Mesenchymal stem cell (in vitro differentiated cells and primary cell): Measurements from ENCODE around the gene NHLH1. TPM values are rescaled to one million over a fixed set of nuclear protein-coding genes. Genes with fewer than 3 reads are reported as not detected.

Experiments used
- DNase-seq: peaks from one replicate; pipeline ENCODE4 v3.0.0-alpha.2; 2013
- H2AFZ ChIP-seq: one replicate; pipeline ENCODE4 v1.6.1; 2013; ENCODE audit warnings: low read depth, mild to moderate bottlenecking, control low read depth, inconsistent platforms, low read length, moderate library complexity
- H2AK5ac ChIP-seq: 2 replicates; pipeline ENCODE4 v1.6.1; 2013; ENCODE audit warnings: low read length, moderate library complexity, mild to moderate bottlenecking, inconsistent platforms; ENCODE audit not compliant: severe bottlenecking
- H2BK120ac ChIP-seq: one replicate; pipeline ENCODE4 v1.6.1; 2013; ENCODE audit warnings: low read depth, mild to moderate bottlenecking, inconsistent platforms, low read length, moderate library complexity
- H2BK12ac ChIP-seq, 2 experiments: one replicate each; pipeline ENCODE4 v1.6.1; 2013; ENCODE audit warnings: inconsistent platforms in 2 of 2, low read length in 2 of 2, mild to moderate bottlenecking in 2 of 2, moderate library complexity in 2 of 2, control low read depth in 1 of 2
- H2BK15ac ChIP-seq: one replicate; pipeline ENCODE4 v1.6.1; 2013; ENCODE audit warnings: mild to moderate bottlenecking, low read depth, inconsistent platforms; ENCODE audit not compliant: poor library complexity, severe bottlenecking
- H2BK5ac ChIP-seq: 2 replicates; pipeline ENCODE4 v1.6.1; 2013; ENCODE audit warnings: low read depth, mild to moderate bottlenecking, low read length, control low read depth, inconsistent platforms; ENCODE audit not compliant: poor library complexity, severe bottlenecking
- H3K14ac ChIP-seq, 2 experiments: one replicate each; pipeline ENCODE4 v1.6.1; 2013; ENCODE audit warnings: inconsistent platforms in 2 of 2, low read length in 2 of 2, control low read depth in 1 of 2, mild to moderate bottlenecking in 1 of 2, moderate library complexity in 1 of 2
- H3K18ac ChIP-seq, 2 experiments: one replicate each; pipeline ENCODE4 v1.6.1; 2013; ENCODE audit warnings: inconsistent platforms in 2 of 2, low read length in 2 of 2, control low read depth in 1 of 2, low read depth in 1 of 2, mild to moderate bottlenecking in 1 of 2
- H3K23ac ChIP-seq, 2 experiments: one replicate each; pipeline ENCODE4 v1.6.1; 2013; ENCODE audit warnings: inconsistent platforms in 2 of 2, low read length in 2 of 2, mild to moderate bottlenecking in 2 of 2, moderate library complexity in 2 of 2, control low read depth in 1 of 2
- H3K27ac ChIP-seq: 2 replicates; pipeline ENCODE4 v1.5.1; 2013; ENCODE audit warnings: mild to moderate bottlenecking, moderate library complexity, low read length, control low read depth, inconsistent platforms; ENCODE audit not compliant: poor library complexity, severe bottlenecking
- H3K27me3 ChIP-seq, 2 experiments: 2 replicates each; pipeline versions ENCODE4 v1.6.1 to v1.7.0; 2013; ENCODE audit warnings: low read length in 2 of 2, mild to moderate bottlenecking in 2 of 2, moderate library complexity in 2 of 2, control low read depth in 1 of 2, inconsistent platforms in 1 of 2; ENCODE audit not compliant: control insufficient read depth in 1 of 2, insufficient read depth in 1 of 2
- H3K36me3 ChIP-seq, 2 experiments: 2 replicates each; pipeline versions ENCODE4 v1.6.1 to v1.7.0; 2013; ENCODE audit warnings: low read length in 2 of 2, control low read depth in 1 of 2, inconsistent platforms in 1 of 2, low read depth in 1 of 2, mild to moderate bottlenecking in 1 of 2; ENCODE audit not compliant: insufficient read depth in 2 of 2, control insufficient read depth in 1 of 2
- H3K4ac ChIP-seq, 2 experiments: one replicate each; pipeline ENCODE4 v1.6.1; 2013; ENCODE audit warnings: inconsistent platforms in 2 of 2, low read length in 2 of 2, mild to moderate bottlenecking in 2 of 2, moderate library complexity in 2 of 2, control low read depth in 1 of 2, low read depth in 1 of 2
- H3K4me1 ChIP-seq: 2 replicates; pipeline ENCODE4 v1.6.1; 2013; ENCODE audit warnings: low read depth, low read length, control low read depth; ENCODE audit not compliant: control insufficient read depth, insufficient read depth
- H3K4me2 ChIP-seq: 2 replicates; pipeline ENCODE4 v1.6.1; 2013; ENCODE audit warnings: low read length, mild to moderate bottlenecking, inconsistent platforms; ENCODE audit not compliant: poor library complexity, severe bottlenecking
- H3K4me3 ChIP-seq, 2 experiments: 2 replicates each; pipeline versions ENCODE4 v1.5.1 to v1.7.0; 2013; ENCODE audit warnings: low read length in 2 of 2, mild to moderate bottlenecking in 2 of 2, control low read depth in 1 of 2, low read depth in 1 of 2; ENCODE audit not compliant: insufficient read depth in 1 of 2
- H3K79me1 ChIP-seq: replicated peaks from 2 replicates; pipeline ENCODE4 v1.6.1; 2013; ENCODE audit warnings: mild to moderate bottlenecking, control low read depth, low read length, inconsistent platforms; ENCODE audit not compliant: poor library complexity, severe bottlenecking
- H3K9ac ChIP-seq: 2 replicates; pipeline ENCODE4 v1.7.0; 2013; ENCODE audit warnings: mild to moderate bottlenecking, low read length, moderate library complexity
- H3K9me3 ChIP-seq: 2 replicates; pipeline ENCODE4 v1.7.0; 2013; ENCODE audit warnings: mild to moderate bottlenecking, low read length; ENCODE audit not compliant: control insufficient read depth
- H4K8ac ChIP-seq: one replicate; pipeline ENCODE4 v1.6.1; 2013; ENCODE audit warnings: inconsistent platforms, mild to moderate bottlenecking, low read length, moderate library complexity
- H4K91ac ChIP-seq: one replicate; pipeline ENCODE4 v1.6.1; 2013; ENCODE audit warnings: mild to moderate bottlenecking, low read length, inconsistent platforms
- WGBS: methylation state at CpG from one replicate; pipeline ENCODE4 v1.1.7; 2013; ENCODE audit warnings: mixed read lengths; 5-methylcytosine and 5-hydroxymethylcytosine counted together
- small RNA-seq: library from polyadenylated mRNA; stranded (forward); fragments of <200 nt; extraction: miRNeasy Mini kit (QIAGEN cat#:217004); gene quantifications from one replicate; pipeline ENCODE3, GENCODE V24; 2013; ENCODE audit warnings: low read depth

NHLH1 gene

GRCh38 chr1:160419838-160420169 lies 52.9 kb downstream of the NHLH1 start:
- Histone ChIP-seq H4K91ac (no peak overlapping the region), H3K36me3 (peaks cover 0 to 69% of the 10 kb centered on the region in 2 experiments), H3K79me1 (peaks cover 34% of the 10 kb centered on the region), H3K27me3 (peaks cover 0 to 57% of the 10 kb centered on the region in 2 experiments), H2BK5ac (no peak overlapping the region), H3K27ac (no peak overlapping the region), H2AFZ (no peak overlapping the region), H2BK120ac (no peak overlapping the region), H3K4me2 (no peak overlapping the region), H3K4me3 (no peak overlapping the region), H2AK5ac (no peak overlapping the region), H2BK12ac (no peak overlapping the region), H3K9me3 (no peaks in the 10 kb centered on the region), H2BK15ac (no peak overlapping the region), H4K8ac (no peak overlapping the region), H3K14ac (no peak overlapping the region), H3K4me1 (peaks cover 6% of the 10 kb centered on the region), H3K4ac (no peak overlapping the region), H3K18ac (no peak overlapping the region), H3K9ac (no peak overlapping the region), H3K23ac (no peak overlapping the region)
- no peak for DNase-seq
- WGBS, result 89% methylated on average over 4 of the region's 4 CpGs

- Histone ChIP-seq H3K4me3 (no peak overlapping the region), H2BK12ac (no peak overlapping the region), H2BK15ac (no peak overlapping the region), H2AFZ (no peak overlapping the region), H3K4ac (no peak overlapping the region), H2AK5ac (no peak overlapping the region), H4K8ac (no peak overlapping the region), H3K36me3 (peaks cover 0 to 71% of the 10 kb centered on the region in 2 experiments), H3K9ac (no peak overlapping the region), H3K79me1 (peaks cover 22% of the 10 kb centered on the region), H2BK5ac (no peak overlapping the region), H3K4me2 (no peak overlapping the region), H2BK120ac (no peak overlapping the region), H3K14ac (no peak overlapping the region), H3K18ac (no peak overlapping the region), H3K23ac (no peak overlapping the region), H4K91ac (no peak overlapping the region), H3K27me3 (peaks cover 0 to 51% of the 10 kb centered on the region in 2 experiments), H3K4me1 (peaks cover 2% of the 10 kb centered on the region), H3K9me3 (no peaks in the 10 kb centered on the region), H3K27ac (no peak overlapping the region)
- no peak for DNase-seq
- WGBS, result 95% methylated on average over 7 of the region's 7 CpGs
Observed at GRCh38 chr1:160420881-160421842, 54.3 kb downstream of the NHLH1 start.

GRCh38 chr1:160421881-160422280 lies 55.0 kb downstream of the NHLH1 start:
- 98% methylated on average over 5 of the region's 5 CpGs for WGBS

More at GRCh38 chr1:160421881-160422280, 55.0 kb downstream of the NHLH1 start:
- Histone ChIP-seq H3K9ac (no peak overlapping the region), H4K91ac (no peak overlapping the region), H3K79me1 (peaks cover 22% of the 10 kb centered on the region), H3K4me2 (no peak overlapping the region), H2BK120ac (no peak overlapping the region), H3K23ac (no peak overlapping the region), H3K27me3 (peaks cover 0 to 47% of the 10 kb centered on the region in 2 experiments), H2BK12ac (no peak overlapping the region), H3K27ac (no peak overlapping the region), H3K4ac (no peak overlapping the region), H2AFZ (no peak overlapping the region), H2BK15ac (no peak overlapping the region), H2BK5ac (no peak overlapping the region), H2AK5ac (no peak overlapping the region), H3K14ac (no peak overlapping the region), H4K8ac (no peak overlapping the region), H3K4me3 (no peak overlapping the region), H3K36me3 (peaks cover 0 to 73% of the 10 kb centered on the region in 2 experiments), H3K18ac (no peak overlapping the region), H3K9me3 (no peaks in the 10 kb centered on the region), H3K4me1 (peaks cover 4% of the 10 kb centered on the region)
- no peak for DNase-seq

Small RNA genes lying within 50 kb of the gene (small RNA-seq; reads per million reads assigned to genes)
- gene RF00019, result not detected
- gene RNU4-42P, result not detected
